ENCODE measurements around the gene SMIM44.

GRCh38 chr19:3491396-3492119 lies 8.3 kb upstream of the SMIM44 start:
- TF ChIP-seq CTCF (IDR thresholded peaks at IDR 0.05) (no peak), POLR2A (IDR thresholded peaks at IDR 0.05) (no peak)
